IPS DF 6.9 (cell line): ENCODE measurements around the gene LCORL.

Experiments used
- DNase-seq: peaks from one replicate; pipeline ENCODE4 v3.0.0-alpha.2; 2013; ENCODE audit warnings: low read depth, low spot score
- H3K27ac ChIP-seq: one replicate; pipeline ENCODE4 v1.5.1; 2013; ENCODE audit warnings: low read length, control low read depth
- H3K27me3 ChIP-seq: 2 replicates; pipeline ENCODE4 v1.6.1; 2013; ENCODE audit warnings: mild to moderate bottlenecking, low read length; ENCODE audit not compliant: control insufficient read depth, insufficient read depth
- H3K36me3 ChIP-seq: 2 replicates; pipeline ENCODE4 v1.6.1; 2013; ENCODE audit warnings: low read length; ENCODE audit not compliant: control insufficient read depth, insufficient read depth
- H3K4me1 ChIP-seq: 2 replicates; pipeline ENCODE4 v1.6.1; 2013; ENCODE audit warnings: low read length; ENCODE audit not compliant: control insufficient read depth, insufficient read depth
- H3K4me3 ChIP-seq: 2 replicates; pipeline ENCODE4 v1.5.1; 2013; ENCODE audit warnings: mild to moderate bottlenecking, low read length
- H3K9me3 ChIP-seq: 2 replicates; pipeline ENCODE4 v1.6.1; 2013; ENCODE audit warnings: low read length, inconsistent platforms; ENCODE audit not compliant: control insufficient read depth, insufficient read depth
- WGBS: extraction: QIAGEN DNeasy Blood & Tissue Kit; methylation state at CpG from one replicate; pipeline ENCODE4 v1.1.7; 2013; ENCODE audit warnings: mixed read lengths, missing lambda C conversion rate; ENCODE audit not compliant: insufficient read length, insufficient coverage; 5-methylcytosine and 5-hydroxymethylcytosine counted together

The LCORL gene

DNA sequence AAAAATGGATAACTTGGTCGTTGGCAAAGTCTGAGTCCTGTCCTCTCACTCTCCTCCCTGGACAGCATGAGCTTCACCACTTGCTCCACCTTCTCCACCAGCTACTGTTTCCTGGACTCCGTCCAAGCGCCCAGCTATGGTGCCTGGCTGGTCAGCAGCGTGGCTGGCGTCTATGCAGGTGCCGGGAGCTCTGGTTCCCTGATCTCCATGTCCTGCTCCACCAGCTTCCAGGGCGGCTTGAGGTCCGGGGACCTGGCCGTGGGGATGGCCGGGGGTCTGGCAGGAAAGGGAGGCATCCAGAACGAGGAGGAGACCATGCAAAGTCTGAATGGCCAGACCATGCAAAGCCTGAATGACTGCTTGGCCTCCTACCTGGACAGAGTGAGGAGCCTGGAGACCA, 109.9 kb downstream of the LCORL start:
- Histone ChIP-seq H3K4me3 (no peak overlapping the region), H3K36me3 (no peaks in the 10 kb centered on the region)
- no CpG with 5 or more reads among the region's 11 CpGs for WGBS

DNA sequence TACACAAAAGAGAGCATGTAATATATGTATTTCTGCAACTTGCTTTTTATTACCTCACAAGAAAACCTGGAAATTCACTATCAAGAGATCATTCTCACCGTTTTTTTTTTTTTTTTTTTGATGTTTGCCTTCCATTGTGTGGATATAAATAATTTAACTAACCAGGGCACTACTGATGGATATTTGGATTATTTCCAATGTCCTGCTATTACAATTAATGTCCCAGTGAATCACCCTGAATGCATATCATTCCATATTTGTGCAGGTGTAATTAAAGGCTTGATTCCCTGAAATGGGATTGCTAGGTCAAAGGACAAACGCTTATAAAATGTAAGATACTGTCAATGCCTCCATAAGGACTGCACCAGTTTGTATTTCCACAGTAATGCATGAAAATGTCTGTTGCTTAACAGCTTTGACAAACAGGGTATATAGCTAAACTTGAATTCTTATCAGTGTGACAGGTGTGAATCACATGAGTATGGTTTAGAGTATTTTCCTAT, 123.0 kb downstream of the LCORL start:
- Histone ChIP-seq H3K27ac (no peak overlapping the region), H3K36me3 (no peaks in the 10 kb centered on the region), H3K4me3 (no peak overlapping the region), H3K9me3 (no peaks in the 10 kb centered on the region), H3K4me1 (no peaks in the 10 kb centered on the region), H3K27me3 (no peaks in the 10 kb centered on the region)
- no CpG with 5 or more reads among the region's 2 CpGs for WGBS
- no peak for DNase-seq

More for the DNA sequence above, 109.9 kb downstream of the LCORL start:
- H3K9me3 ChIP-seq = no peaks in the 10 kb centered on the region
- no peaks in the 10 kb centered on the region for H3K27me3 ChIP-seq
- no peak for DNase-seq
- no peaks in the 10 kb centered on the region for H3K4me1 ChIP-seq
- H3K27ac ChIP-seq = no peak overlapping the region

DNA sequence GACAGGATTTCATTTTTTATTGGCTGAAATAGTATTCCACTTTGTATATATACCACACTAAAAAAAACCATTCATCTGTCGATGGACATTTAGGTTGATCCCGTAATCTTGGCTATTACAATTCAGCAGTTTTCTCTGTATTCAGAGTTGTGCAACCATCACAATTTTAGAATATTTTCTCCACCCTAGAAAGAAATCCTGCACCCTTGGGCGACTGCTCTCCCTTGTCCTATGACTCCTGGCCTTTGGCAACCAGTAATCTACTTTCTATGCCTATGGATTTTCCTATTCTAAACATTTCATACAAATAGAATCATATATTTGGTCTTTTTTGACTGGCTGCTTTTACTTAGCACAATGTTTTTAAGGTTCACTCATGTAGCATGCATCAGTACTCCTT, 126.1 kb downstream of the LCORL start:
- DNase-seq = no peak
- no peak overlapping the region for H3K4me3 ChIP-seq
- H3K9me3 ChIP-seq = no peaks in the 10 kb centered on the region
- H3K27ac ChIP-seq = no peak overlapping the region
- H3K4me1 ChIP-seq = no peaks in the 10 kb centered on the region
- no CpG with 5 or more reads among the region's 3 CpGs for WGBS
- no peaks in the 10 kb centered on the region for H3K27me3 ChIP-seq
- no peaks in the 10 kb centered on the region for H3K36me3 ChIP-seq

DNA sequence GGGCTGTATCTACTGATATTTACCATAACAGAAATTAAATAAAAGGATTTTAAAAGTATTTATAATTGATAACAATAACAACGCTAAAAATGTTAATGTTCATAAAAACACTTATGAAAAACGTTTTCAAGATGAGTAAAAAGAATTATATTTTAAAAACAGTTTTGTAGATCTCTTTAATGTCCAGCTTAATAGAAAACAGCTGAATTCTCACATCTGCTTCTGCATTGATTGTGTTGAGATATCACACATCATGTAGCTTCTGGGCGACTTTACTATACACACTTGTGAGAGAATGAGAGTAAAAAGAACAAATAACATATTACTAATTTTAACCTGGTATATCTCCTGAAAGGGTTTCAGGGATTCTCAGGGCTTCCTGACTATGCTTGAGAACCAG, 127.1 kb downstream of the LCORL start:
- Histone ChIP-seq H3K9me3 (no peaks in the 10 kb centered on the region), H3K36me3 (no peaks in the 10 kb centered on the region), H3K4me3 (no peak overlapping the region), H3K4me1 (no peaks in the 10 kb centered on the region), H3K27me3 (no peaks in the 10 kb centered on the region), H3K27ac (no peak overlapping the region)
- WGBS = no CpG with 5 or more reads among the region's 3 CpGs
- DNase-seq = no peak

DNA sequence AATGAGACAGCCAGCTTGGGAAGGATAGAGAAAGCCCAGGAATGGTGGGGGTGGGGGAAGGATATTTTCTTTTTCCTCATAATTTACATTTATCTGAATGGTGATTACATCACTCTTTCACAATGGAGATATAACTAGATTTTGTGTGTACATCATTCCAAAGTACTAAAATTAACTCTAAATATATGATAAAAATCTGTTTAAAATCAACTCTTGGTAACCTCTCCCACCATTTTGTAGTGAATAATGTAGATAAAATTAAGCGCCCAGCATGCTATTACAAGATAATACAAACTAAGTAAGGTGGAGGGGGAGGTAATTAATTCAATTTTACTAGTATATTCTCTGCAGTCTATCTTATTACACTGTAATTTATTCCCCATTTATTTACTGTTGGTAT, 131.9 kb downstream of the LCORL start:
- WGBS = no CpG with 5 or more reads among the region's 1 CpG

DNA sequence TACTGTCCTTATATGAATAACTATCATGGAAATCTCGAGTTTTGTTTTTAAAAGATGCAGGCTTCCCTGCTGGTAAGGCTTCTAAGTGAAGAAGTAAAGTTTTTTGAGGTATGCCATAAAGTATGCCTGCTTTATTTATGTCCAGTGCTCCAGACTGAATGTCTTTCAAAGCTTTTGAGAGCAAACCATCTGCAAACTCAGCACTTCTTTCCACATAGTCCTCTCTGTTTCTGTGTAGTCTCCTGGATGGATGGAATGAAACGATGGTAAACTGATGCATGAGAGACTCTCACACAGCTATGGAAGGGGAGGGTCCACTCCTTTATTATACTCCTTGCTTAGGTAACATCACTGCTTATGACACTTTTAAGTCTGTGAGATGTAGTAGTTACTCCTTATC, 137.0 kb downstream of the LCORL start:
- no peaks in the 10 kb centered on the region for H3K4me1 ChIP-seq
- no peak overlapping the region for H3K27ac ChIP-seq
- no peak for DNase-seq
- no peaks in the 10 kb centered on the region for H3K9me3 ChIP-seq
- WGBS = no CpG with 5 or more reads among the region's 2 CpGs
- H3K27me3 ChIP-seq = no peaks in the 10 kb centered on the region
- H3K4me3 ChIP-seq = no peak overlapping the region
- no peaks in the 10 kb centered on the region for H3K36me3 ChIP-seq

More for the DNA sequence above, 131.9 kb downstream of the LCORL start:
- Histone ChIP-seq H3K36me3 (no peaks in the 10 kb centered on the region), H3K9me3 (no peaks in the 10 kb centered on the region), H3K27ac (no peak overlapping the region), H3K4me3 (no peak overlapping the region), H3K4me1 (no peaks in the 10 kb centered on the region), H3K27me3 (no peaks in the 10 kb centered on the region)
- DNase-seq = no peak

DNA sequence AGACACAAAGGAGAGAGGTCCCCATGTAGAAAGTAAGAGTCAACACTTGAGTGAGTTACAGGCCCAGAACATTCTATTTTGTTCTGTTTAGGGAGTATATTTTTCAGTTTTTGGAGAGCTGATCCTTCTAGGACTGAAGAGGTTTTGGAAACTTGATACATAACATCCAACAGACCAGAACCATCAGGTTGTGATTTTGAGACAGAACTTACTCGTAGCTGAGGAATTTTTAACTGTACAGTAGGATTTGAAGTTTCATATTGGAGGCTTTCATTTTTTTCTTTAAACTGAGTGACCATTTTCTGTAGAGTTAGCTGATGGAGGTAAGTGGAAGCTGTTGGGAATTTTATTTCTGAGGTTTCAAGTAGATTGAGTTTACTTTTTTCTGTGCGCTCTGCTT, 137.5 kb downstream of the LCORL start:
- H3K4me3 ChIP-seq = no peak overlapping the region
- no peaks in the 10 kb centered on the region for H3K4me1 ChIP-seq
- WGBS = no CpG with 5 or more reads among the region's 2 CpGs
- no peak overlapping the region for H3K27ac ChIP-seq
- no peaks in the 10 kb centered on the region for H3K9me3 ChIP-seq
- no peak for DNase-seq
- no peaks in the 10 kb centered on the region for H3K27me3 ChIP-seq
- H3K36me3 ChIP-seq = no peaks in the 10 kb centered on the region

DNA sequence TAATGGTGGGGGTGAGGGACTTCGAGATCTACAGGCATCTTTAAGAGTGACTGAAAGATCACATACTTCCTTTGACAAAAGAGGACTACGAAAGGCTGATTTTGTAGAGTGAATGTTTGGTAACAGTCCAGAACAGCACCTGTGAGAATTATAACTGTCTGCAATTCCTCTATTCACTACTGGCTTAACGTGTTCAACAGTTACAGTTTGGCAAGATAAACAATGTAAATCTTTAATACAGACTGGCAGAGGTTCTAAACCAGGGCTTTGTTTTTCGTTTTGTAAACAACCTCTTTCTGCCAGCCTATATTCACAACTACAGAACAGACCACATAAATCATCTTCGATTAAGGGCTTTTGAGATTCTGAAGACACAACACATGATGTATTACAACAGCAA, 143.9 kb downstream of the LCORL start:
- no peaks in the 10 kb centered on the region for H3K27me3 ChIP-seq
- H3K4me3 ChIP-seq = no peak overlapping the region
- no peaks in the 10 kb centered on the region for H3K4me1 ChIP-seq
- H3K36me3 ChIP-seq = no peaks in the 10 kb centered on the region
- no CpG with 5 or more reads among the region's 5 CpGs for WGBS
- H3K27ac ChIP-seq = no peak overlapping the region
- DNase-seq = no peak
- no peaks in the 10 kb centered on the region for H3K9me3 ChIP-seq

DNA sequence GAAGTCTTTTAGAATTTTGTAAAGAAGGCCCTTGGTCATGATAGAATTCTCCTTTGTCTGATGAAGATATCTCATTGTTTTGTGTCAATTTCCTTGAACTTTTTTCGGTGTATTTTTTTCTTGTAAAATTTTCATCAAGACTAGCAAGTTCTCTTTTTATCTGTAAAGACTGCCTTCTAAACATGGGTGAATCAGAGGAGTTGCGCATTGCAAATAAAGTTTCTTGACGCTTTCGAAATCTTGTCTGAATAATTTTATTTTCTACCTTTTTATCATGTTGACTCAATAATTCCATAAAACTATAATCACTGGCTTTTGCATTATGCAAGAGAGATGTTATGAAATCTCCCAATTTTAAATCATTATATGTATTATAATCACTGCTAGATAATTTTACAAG, 144.6 kb downstream of the LCORL start:
- Histone ChIP-seq H3K9me3 (no peaks in the 10 kb centered on the region), H3K27me3 (no peaks in the 10 kb centered on the region), H3K4me1 (no peaks in the 10 kb centered on the region), H3K36me3 (no peaks in the 10 kb centered on the region), H3K27ac (no peak overlapping the region), H3K4me3 (no peak overlapping the region)
- WGBS = no CpG with 5 or more reads among the region's 4 CpGs
- no peak for DNase-seq

DNA sequence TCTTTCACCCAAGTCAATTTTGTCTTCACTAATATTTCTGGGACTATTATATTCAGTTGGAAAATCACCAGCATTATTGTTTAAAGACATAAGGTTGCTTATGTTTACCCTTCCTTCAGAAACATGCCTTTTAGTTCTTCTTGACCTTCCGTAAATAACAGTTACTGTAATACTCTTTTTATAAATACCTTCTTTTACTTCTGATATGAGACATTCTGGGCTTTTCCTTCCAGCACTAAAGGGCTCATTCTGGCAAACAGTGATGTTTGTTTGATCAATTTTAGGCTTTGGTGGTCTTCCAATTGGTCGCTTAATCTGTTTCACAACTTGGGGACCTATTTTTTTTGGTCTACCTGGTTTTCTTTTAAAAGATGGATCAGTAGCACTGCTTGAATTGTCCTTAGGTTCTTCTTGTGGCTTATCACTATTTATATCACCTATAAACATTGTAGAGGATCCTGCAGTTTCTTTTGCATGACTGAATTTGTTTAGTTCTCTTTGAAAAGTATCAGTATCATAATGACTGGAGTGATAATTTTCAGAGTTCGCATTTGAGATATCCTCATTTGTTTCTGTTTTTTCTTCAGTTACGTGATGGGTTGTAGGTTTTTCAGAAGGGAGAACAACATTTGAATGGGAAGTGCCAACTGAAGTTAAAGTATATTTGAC, 146.0 kb downstream of the LCORL start:
- WGBS = no CpG with 5 or more reads among the region's 4 CpGs
- no peaks in the 10 kb centered on the region for H3K36me3 ChIP-seq
- H3K4me1 ChIP-seq = no peaks in the 10 kb centered on the region
- no peak for DNase-seq
- no peak overlapping the region for H3K27ac ChIP-seq
- H3K4me3 ChIP-seq = no peak overlapping the region
- H3K9me3 ChIP-seq = no peaks in the 10 kb centered on the region
- H3K27me3 ChIP-seq = no peaks in the 10 kb centered on the region

DNA sequence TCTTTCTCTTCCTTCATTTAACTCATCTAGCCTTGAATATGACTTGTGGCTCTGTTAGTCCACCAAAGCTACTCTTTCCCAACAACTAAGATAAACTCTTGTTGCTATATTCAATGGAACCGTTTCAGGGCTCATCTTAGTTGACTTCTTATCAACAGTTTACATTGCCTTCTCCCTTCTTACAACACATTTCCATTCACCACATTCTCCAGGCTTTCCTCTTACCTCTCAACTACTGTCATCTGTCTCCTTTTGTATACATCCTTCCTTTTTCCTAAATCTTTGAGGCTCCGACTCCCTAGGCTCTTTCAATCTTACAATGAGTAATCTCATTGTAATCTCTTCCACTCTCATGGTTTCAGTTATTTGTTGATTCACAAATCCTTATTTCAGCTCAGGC, 152.2 kb downstream of the LCORL start:
- Histone ChIP-seq H3K4me1 (no peaks in the 10 kb centered on the region), H3K4me3 (no peak overlapping the region), H3K27me3 (no peaks in the 10 kb centered on the region), H3K27ac (no peak overlapping the region), H3K9me3 (no peaks in the 10 kb centered on the region), H3K36me3 (no peaks in the 10 kb centered on the region)
- DNase-seq = no peak
- WGBS = no CpG with 5 or more reads among the region's 2 CpGs
